ENCODE results near the gene MET. TPM values are rescaled to one million over a fixed set of nuclear protein-coding genes. Genes with fewer than 3 reads are reported as not detected.
A peak's percentile ranks its signal among the peaks of the same experiment; 100 is the strongest.
"Not testable (repeated sequence)": the region's sequence is repeated elsewhere in the genome, so short reads cannot be mapped to it uniquely, and the experiment has no call there.

The MET gene
- total RNA-seq, 1 donor from 2014 or later = 28.0 TPM

DNA sequence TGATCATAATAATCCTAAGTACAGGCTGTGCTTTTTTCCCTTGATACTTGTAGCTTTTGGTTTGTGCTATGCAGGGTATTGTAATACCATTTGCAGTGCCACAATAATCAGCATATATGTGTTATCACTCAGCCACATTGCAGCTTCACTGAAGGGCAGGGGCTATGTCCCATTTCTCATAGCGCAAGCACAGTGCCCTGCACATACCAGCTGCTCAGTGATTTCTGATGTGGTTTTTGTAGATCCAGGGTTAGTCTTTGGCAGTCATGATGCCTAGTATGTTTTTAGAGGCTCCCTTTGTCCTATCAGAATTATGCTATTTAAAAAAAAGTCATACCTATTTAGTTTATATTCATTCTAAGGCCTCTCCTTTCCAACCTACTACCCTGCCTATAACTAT, 25.8 kb downstream of the MET start:
- no peak for DNase-seq (ENCODE audit: low read depth in 2 of 2)

GRCh38 chr7:116698396-116698795, 26.4 kb downstream of the MET start:
- DNase-seq (ENCODE audit: low read depth in 2 of 2) = peak in 1 of 2 donors; percentile 27

DNA sequence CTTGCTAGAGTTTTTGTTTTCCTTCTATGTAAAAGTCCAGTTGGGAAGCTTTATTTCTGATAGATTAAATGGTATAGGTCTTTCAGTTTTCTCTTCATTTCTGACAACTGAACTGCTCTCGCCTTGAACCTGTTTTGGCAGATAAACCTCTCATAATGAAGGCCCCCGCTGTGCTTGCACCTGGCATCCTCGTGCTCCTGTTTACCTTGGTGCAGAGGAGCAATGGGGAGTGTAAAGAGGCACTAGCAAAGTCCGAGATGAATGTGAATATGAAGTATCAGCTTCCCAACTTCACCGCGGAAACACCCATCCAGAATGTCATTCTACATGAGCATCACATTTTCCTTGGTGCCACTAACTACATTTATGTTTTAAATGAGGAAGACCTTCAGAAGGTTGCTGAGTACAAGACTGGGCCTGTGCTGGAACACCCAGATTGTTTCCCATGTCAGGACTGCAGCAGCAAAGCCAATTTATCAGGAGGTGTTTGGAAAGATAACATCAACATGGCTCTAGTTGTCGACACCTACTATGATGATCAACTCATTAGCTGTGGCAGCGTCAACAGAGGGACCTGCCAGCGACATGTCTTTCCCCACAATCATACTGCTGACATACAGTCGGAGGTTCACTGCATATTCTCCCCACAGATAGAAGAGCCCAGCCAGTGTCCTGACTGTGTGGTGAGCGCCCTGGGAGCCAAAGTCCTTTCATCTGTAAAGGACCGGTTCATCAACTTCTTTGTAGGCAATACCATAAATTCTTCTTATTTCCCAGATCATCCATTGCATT, 27.1 kb downstream of the MET start:
- no peak for DNase-seq (ENCODE audit: low read depth in 2 of 2)

GRCh38 chr7:116699722-116700120, 27.7 kb downstream of the MET start:
- no peak for DNase-seq (ENCODE audit: low read depth in 2 of 2)

GRCh38 chr7:116702046-116702785, 30.2 kb downstream of the MET start:
- DNase-seq (ENCODE audit: low read depth in 2 of 2) = no peak

- no peak for DNase-seq (ENCODE audit: low read depth in 2 of 2)
Observed at GRCh38 chr7:116704650-116705228, 32.7 kb downstream of the MET start.

DNA sequence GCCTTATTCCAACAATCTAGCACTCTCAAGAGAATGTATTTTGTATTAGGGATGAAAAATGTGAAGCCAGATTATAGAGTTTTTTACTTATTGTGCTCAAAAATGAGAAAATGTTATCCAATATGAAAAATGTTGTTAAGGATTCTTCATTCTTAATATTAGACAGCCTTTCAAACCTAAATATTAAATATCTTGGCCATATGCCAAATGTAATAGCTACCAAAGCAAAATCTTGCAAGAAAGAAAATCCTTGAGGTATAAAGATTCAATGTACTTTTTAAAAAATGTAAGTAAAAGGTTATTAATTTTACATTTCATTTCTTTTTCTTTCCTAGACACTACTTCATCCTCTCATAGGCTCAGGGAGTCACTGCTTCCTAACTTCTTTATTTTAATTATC, 33.4 kb downstream of the MET start:
- DNase-seq (ENCODE audit: low read depth in 2 of 2) = no peak

DNA sequence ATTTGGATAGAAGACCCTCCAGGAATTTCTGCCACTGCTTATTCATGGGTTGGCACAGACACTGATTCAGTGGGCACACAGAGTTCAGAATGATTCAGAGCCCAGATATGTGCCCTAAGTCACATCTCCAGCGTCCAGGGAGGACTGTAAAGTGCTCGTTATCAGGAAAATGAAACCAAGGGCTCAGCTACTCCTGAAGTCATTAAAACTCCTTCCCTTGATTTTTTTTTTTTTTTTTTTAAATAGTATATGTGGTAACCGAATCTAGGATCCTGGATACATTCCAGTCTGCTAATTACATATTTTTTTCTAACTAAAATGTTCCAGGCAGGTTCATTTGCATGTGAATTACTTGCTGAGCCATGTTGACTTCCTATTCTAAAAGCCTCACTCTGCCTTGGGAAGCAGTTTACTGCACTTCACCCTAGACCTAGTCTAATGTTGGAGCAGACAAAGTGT, 34.7 kb downstream of the MET start:
- peak; percentile 56 to 80 for DNase-seq (ENCODE audit: low read depth in 2 of 2)

DNA sequence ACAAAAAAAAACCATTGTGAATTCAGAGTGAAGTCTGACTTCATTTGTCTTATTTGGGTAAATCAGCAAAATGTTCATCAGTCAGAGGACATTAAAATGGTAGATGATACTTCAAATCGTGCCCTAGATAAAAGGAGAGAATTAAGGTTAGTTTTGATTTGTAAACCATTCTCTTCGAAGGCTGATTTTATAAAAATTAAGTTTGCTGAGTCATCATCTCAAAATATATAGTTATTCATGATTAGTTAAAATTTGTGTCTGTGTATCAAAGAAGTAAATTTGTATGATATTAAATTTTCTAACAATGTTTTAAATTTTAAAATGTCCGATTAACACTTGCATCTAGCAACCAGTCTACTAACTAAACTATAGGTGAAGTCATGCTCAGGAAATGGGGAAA, 35.3 kb downstream of the MET start:
- no peak for DNase-seq (ENCODE audit: low read depth in 2 of 2)

GRCh38 chr7:116708248-116708647, 36.3 kb downstream of the MET start:
- DNase-seq (ENCODE audit: low read depth in 2 of 2) = no peak

DNA sequence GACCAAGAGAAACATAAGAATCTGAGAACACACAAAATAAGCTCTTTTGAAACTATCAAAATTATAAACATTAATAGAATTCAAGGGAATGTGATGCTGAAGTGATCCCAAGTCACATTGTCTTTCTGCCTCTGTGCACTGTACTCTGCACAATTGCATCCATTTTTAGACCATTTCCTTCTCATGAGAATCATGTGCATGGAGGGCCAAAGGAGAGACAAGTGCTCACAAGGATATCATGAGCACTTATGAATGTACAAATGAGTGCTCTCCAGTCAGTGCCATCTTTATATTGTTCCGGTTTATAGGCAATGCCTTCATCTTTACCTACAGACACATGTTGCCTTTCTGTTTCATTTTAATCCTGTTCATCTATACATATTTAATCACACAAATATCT, 36.9 kb downstream of the MET start:
- DNase-seq (ENCODE audit: low read depth in 2 of 2) = no peak

DNA sequence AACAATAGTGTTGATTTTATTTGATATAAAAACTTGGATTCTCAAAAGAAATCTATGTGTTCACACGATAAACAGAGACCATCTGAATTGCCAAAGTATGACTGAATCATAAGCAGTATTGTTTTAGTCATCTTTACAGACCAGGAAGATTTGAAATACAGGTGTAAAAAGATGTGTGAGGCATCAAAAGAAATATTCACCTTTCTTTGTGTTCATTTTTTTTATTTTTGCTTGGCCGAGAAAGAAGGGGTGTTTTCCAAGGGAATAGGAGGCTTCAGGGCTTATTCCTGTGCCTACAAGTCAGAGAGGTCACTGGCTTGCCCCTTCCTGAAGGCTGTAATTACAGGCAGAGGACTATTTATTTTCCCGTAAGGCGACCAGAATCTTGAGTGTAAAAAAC, 37.3 kb downstream of the MET start:
- DNase-seq (ENCODE audit: low read depth in 2 of 2) = no peak

- DNase-seq (ENCODE audit: low read depth in 2 of 2) = peak in 1 of 2 donors; percentile 23
Observed at GRCh38 chr7:116710764-116711452, 38.9 kb downstream of the MET start.

DNA sequence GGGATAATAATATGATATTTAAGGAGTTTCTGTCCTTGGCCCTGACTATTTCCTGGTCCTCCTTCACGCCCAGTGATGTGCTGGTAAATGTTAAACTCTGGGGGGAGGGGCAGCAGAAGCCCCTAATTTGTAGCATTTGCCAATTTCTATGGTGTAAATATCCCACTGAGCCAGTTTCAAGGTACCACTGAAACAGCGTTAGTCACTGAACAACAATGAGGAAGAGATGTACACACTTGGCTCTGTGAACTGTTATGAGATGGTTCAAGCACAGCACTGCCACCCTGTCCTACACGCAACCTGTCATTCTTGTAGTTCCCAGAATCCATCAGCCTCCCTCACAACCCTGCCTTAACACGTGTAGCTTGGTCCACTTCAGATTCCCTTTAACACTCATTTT, 39.8 kb downstream of the MET start:
- no peak for DNase-seq (ENCODE audit: low read depth in 2 of 2)

DNA sequence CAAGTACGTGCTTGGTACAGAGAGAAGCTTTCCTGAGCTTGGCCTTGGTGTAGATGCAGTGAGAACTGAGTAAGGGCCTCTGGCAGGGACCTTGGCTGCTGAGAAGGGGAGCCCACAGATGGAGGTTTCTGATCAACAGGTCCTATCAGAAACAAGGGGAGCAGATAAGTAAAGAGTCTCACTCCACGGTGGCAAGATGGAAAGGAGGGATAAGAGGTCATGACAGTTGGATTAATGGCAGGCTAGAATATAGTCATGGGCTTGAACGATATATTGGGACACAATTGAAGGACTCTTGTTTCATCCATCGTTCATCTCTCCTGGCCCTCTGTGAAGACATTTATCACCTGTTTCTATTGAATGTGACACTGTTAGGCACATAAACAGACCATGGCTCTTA, 41.5 kb downstream of the MET start:
- DNase-seq (ENCODE audit: low read depth in 2 of 2) = no peak

GRCh38 chr7:116713918-116714317, 41.9 kb downstream of the MET start:
- peak in 1 of 2 donors; percentile 78 for DNase-seq (ENCODE audit: low read depth in 2 of 2)

DNA sequence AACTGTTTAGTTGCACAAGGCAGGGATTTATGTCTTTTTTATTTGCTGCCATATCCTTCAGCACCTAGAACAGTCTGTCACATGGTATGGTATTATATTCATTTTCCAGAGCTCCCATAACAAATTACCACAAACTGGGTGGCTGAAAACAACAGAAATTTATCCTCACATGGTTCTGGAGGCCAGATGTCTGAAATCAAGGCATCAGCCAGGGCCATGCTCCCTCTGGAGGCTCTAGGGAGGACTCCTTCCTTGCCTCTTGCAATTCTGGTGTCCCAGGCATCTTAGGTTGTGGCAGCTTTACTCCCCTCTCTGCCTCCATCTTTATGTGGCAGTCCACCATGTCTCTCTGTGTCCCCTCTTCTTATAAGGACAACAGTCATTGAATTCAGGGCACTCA, 43.1 kb downstream of the MET start:
- DNase-seq (ENCODE audit: low read depth in 2 of 2) = no peak

- no peak for DNase-seq (ENCODE audit: low read depth in 2 of 2)
Observed at GRCh38 chr7:116717137-116717536, 45.1 kb downstream of the MET start.

DNA sequence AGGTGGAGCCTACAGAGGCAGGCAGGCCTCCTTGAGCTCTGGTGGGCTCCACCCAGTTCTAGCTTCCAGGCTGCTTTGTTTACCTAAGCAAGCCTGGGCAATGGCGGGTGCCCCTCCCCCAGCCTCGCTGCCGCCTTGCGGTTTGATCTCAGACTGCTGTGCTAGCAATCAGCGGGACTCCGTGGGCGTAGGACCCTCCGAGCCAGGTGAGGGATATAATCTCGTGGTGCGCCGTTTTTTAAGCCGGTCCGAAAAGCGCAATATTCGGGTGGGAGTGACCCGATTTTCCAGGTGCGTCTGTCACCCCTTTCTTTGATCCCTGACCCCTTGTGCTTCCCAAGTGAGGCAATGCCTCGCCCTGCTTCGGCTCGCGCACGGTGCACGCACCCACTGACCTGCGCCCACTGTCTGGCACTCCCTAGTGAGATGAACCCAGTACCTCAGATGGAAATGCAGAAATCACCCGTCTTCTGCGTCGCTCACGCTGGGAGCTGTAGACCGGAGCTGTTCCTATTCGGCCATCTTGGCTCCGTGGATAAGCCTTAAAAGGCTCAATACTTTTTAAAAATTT, 52.0 kb downstream of the MET start:
- DNase-seq (ENCODE audit: low read depth in 2 of 2) = not testable (repeated sequence)

DNA sequence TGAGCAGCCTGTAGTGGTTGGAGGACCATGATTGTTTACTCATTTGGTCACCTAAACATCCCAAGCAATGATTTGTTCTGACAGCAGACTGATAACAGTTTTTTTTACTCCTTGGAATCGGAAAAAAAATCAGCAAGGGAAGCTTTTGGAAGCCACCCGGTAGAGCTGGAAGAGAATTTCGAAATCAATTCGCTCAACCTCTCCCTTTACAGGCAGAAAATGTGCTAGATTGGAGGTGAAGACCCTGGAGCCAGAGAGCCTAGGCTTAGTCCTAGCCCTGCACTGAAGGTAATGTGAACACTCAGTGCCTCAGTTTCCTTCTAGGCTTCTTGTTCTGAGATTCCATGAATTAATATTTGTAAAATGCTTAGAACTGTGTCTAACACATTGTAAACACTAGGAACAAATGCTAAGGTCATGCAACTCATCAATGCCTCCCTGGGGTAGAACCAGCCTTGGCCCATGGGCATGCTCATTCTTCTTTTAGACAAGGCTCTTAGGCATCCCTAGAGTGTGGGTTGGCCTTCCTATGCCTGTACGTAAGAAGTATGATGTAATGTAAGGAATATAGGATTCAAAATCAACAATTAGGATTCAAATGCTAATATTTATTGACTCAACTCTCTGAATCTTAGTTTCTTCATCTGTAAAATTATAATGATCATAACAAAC, 52.7 kb downstream of the MET start:
- DNase-seq (ENCODE audit: low read depth in 2 of 2) = no peak

DNA sequence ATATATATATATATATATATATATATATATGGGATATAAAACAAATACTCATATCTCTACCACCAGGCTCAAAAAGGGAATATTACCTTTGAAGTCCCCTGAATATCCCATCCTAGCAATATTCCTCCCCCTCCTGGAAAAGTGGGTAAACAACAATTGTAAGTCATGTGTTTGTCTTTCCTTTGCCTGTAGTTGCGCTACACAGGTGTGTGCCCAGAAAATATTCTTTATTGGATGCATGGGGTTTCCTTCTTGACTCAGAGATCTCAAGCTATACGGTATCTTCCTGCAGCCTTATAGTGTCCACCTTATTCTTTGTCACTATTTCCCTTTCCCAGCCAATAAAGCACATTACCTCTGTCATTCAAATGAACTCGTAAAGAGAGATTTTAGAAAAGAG, 54.2 kb downstream of the MET start:
- no peak for DNase-seq (ENCODE audit: low read depth in 2 of 2)

Measured in lung microvascular endothelial cell (primary cell).